HG03354 (cell line): ENCODE results near the gene CCM2L.
A peak's percentile ranks its signal among the peaks of the same experiment; 100 is the strongest.

Source experiments
- ATAC-seq: cut with Tn5 transposase; IDR thresholded peaks from one replicate; pipeline ENCODE4 v1.9.1; 2021; ENCODE audit warnings: mild to moderate bottlenecking; ENCODE audit not compliant: unreplicated experiment, poor library complexity, severe bottlenecking

CCM2L gene

GRCh38 chr20:32010101-32010500 lies at the start of gene CCM2L:
CCM2L (plus strand) TSS chr20:32010438; CDS start chr20:32010455, 17 bp downstream.
- ATAC-seq: no peak

- ATAC-seq: no peak
These were observed 47.5 kb upstream of the CCM2L start for GRCh38 chr20:31962761-31963160.

- ATAC-seq: no peak
These were observed 46.3 kb upstream of the CCM2L start for GRCh38 chr20:31963889-31964288.

GRCh38 chr20:31966991-31967655 lies 43.1 kb upstream of the CCM2L start:
- ATAC-seq: no peak

GRCh38 chr20:31967830-31968249 lies 42.4 kb upstream of the CCM2L start, which contains the start of gene XKR7:
XKR7 (plus strand) TSS chr20:31968151; CDS start chr20:31968176, 25 bp downstream.
- no peak for ATAC-seq

- ATAC-seq: peak; percentile 64
These were observed 41.7 kb upstream of the CCM2L start for GRCh38 chr20:31968291-31969126.

GRCh38 chr20:31969991-31970390 lies 40.2 kb upstream of the CCM2L start:
- ATAC-seq: no peak

GRCh38 chr20:31972471-31973021 lies 37.7 kb upstream of the CCM2L start:
- no peak for ATAC-seq

- no peak for ATAC-seq
These were observed 35.9 kb upstream of the CCM2L start for GRCh38 chr20:31974296-31974695.

- ATAC-seq: no peak
These were observed 35.2 kb upstream of the CCM2L start for GRCh38 chr20:31974951-31975487.

GRCh38 chr20:31975874-31976273 lies 34.4 kb upstream of the CCM2L start:
- ATAC-seq: no peak

GRCh38 chr20:31977080-31977479 lies 33.2 kb upstream of the CCM2L start:
- no peak for ATAC-seq

GRCh38 chr20:31979713-31980426 lies 30.4 kb upstream of the CCM2L start:
- no peak for ATAC-seq

- no peak for ATAC-seq
These were observed 28.5 kb upstream of the CCM2L start for GRCh38 chr20:31981784-31982183.

- ATAC-seq: no peak
These were observed 25.2 kb upstream of the CCM2L start for GRCh38 chr20:31984981-31985471.

- ATAC-seq: no peak
These were observed 22.5 kb upstream of the CCM2L start for GRCh38 chr20:31987744-31988143.

- ATAC-seq: no peak
These were observed 21.7 kb upstream of the CCM2L start for GRCh38 chr20:31988430-31989015.

GRCh38 chr20:31989030-31989645 lies 21.1 kb upstream of the CCM2L start:
- no peak for ATAC-seq
